22Rv1 (cell line): ENCODE data around the gene LRRC8D.

ENCODE experiments used
- CTCF ChIP-seq: fragments of 450-650 bp; IDR thresholded peaks from 2 replicates; pipeline ENCODE4 v1.5.1; 2017; ENCODE audit warnings: mild to moderate bottlenecking
- ZFX ChIP-seq: fragments of 450-650 bp; IDR thresholded peaks from 2 replicates; pipeline ENCODE4 v1.6.1; 2017; ENCODE audit warnings: antibody characterized with exemption, borderline replicate concordance

DNA sequence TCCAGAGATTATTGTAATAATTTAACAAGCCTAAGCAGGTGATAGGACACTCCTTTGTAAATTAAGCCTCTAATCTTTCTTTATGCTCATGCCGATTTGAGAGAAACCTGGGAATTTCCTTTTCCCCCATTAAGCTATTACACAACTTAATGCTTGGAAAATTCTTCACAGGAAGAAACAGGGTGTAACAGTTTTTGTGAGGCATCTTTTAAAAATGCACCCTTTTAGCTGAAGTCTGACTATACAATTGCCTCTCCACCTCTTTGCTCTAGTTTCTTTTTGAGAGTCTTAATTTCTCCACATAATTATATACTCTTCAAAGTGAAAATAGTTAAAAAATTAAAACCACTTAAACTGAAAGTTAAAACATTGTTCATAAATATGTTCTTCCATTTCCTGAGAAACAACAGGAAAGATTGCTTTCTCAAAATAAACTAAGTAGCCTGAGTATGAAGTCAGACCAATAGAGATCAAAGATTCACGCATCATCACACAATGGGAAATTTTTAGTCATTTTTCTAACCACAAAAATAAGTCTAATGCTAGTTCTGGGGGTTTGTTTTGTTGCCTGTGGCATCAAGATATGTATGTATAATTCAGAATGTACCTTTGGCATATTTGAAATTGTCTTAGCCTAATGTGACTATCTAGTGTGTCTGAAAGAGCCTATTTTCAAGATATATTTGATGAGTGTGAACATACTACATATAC lies 34.7 kb downstream of the LRRC8D start:
- TF ChIP-seq CTCF (no peak), ZFX (no peak)
